ENCODE measurements around the gene SUGCT.
"Not testable (repeated sequence)": the region's sequence is repeated elsewhere in the genome, so short reads cannot be mapped to it uniquely, and the experiment has no call there.

Gene SUGCT

DNA sequence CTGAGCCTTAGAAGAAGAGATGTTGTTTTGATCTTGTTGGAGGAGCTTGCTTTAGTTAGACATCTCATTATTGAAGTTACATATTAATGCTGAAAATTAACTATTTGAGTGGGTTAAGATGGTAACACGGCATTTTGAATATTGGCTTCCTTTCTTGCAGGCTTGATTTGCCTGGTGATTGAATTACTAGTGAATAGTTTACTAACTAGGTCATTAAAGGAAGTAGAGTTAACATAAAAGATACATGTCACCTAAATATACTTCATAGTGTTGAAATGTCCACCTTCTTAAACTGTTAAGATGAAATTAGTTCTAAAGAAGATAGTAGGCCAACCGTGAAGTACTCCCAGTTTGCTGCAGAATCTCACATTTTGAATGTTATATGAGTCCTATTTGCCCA, 18.9 kb upstream of the SUGCT start:
- Mint-ChIP-seq H3K36me3 (ENCODE audit: low read depth) (peaks cover 55% of the 10 kb centered on the region), H3K9me3 (peaks cover 6% of the 10 kb centered on the region)
- TF ChIP-seq, protein P1, sequence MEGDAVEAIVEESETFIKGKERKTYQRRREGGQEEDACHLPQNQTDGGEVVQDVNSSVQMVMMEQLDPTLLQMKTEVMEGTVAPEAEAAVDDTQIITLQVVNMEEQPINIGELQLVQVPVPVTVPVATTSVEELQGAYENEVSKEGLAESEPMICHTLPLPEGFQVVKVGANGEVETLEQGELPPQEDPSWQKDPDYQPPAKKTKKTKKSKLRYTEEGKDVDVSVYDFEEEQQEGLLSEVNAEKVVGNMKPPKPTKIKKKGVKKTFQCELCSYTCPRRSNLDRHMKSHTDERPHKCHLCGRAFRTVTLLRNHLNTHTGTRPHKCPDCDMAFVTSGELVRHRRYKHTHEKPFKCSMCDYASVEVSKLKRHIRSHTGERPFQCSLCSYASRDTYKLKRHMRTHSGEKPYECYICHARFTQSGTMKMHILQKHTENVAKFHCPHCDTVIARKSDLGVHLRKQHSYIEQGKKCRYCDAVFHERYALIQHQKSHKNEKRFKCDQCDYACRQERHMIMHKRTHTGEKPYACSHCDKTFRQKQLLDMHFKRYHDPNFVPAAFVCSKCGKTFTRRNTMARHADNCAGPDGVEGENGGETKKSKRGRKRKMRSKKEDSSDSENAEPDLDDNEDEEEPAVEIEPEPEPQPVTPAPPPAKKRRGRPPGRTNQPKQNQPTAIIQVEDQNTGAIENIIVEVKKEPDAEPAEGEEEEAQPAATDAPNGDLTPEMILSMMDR (IDR thresholded peaks at IDR 0.05): no peak

DNA sequence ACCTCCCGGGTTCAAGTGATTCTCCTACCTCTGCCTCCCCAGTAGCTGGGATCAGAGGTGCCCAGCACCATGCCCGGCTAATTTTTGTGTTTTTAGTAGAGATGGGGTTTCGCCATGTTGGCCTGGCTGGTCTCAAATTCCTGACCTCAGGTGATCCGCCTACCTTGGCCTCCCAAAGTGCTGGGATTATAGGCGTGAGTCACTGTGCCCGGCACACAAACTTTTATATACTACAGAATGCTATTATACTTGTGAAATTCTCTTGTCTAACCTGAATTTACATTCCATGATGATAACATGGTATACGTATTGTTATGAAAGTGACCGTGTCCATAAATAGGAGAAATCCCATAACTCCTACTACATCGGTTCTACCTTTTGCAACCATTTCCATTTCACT, 17.6 kb upstream of the SUGCT start:
- H3K27ac Mint-ChIP-seq: not testable (repeated sequence)

More for the DNA sequence above, 18.9 kb upstream of the SUGCT start:
- no peak for DNase-seq
- no peak overlapping the region for H3K27ac Mint-ChIP-seq
- H3K27me3 Mint-ChIP-seq (ENCODE audit: low read depth, poor library complexity): no peaks in the 10 kb centered on the region
- H3K4me3 Mint-ChIP-seq: no peak overlapping the region
- peaks cover 6% of the 10 kb centered on the region for H3K4me1 Mint-ChIP-seq

DNA sequence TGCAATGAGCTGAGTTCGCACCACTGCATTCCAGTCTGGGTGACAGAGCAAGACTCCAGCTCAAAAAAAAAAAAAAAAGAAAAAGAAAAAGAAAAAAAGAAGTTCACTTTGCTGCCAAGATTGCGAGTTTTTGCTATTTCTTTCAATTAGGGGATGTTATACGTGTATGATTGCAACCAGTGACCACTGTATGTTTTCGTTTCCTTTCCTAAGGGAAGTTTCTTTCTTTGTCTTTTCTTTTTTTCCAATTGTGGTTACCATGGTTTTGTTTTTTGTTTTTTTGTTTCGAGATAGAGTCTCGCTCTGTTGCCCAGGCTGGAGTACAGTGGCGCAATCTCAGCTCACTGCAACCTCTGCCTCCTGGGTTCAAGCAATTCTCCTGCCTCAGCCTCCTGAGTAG, 16.6 kb upstream of the SUGCT start:
- H3K4me1 Mint-ChIP-seq; H3K9me3 Mint-ChIP-seq; H3K27ac Mint-ChIP-seq; H3K4me3 Mint-ChIP-seq; H3K27me3 Mint-ChIP-seq (ENCODE audit: low read depth, poor library complexity); DNase-seq: not testable (repeated sequence)
- peaks cover 50% of the 10 kb centered on the region for H3K36me3 Mint-ChIP-seq (ENCODE audit: low read depth)

More for the DNA sequence above, 17.6 kb upstream of the SUGCT start:
- H3K4me1 Mint-ChIP-seq; H3K9me3 Mint-ChIP-seq; H3K27me3 Mint-ChIP-seq (ENCODE audit: low read depth, poor library complexity); H3K4me3 Mint-ChIP-seq; DNase-seq: not testable (repeated sequence)
- peaks cover 56% of the 10 kb centered on the region for H3K36me3 Mint-ChIP-seq (ENCODE audit: low read depth)

DNA sequence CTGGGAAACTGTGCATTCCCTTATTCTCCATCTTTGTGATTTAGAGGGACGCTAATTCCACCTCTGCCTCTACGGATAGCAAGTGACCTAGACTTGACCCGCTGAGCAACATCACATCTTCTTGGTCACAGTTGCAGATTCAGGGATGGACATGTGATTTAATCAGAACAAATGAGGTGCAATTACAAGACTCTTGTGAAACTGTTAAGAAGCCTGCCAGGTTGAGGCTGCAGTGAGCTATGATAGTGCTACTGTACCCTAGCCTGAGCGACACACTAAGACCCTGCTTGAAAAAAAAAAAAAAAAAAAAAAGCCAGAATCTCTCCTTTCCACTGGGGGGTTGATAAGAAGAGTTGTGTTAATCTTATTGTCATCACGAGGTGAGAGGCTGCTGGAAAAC, 14.8 kb upstream of the SUGCT start:
- peak overlapping the region; percentile 86 for H3K27ac Mint-ChIP-seq
- H3K27me3 Mint-ChIP-seq (ENCODE audit: low read depth, poor library complexity): no peaks in the 10 kb centered on the region
- TF ChIP-seq, protein P1 (IDR thresholded peaks at IDR 0.05): no peak
- DNase-seq: no peak
- peaks cover 6% of the 10 kb centered on the region for H3K4me1 Mint-ChIP-seq
- H3K4me3 Mint-ChIP-seq: no peak overlapping the region
- no peaks in the 10 kb centered on the region for H3K9me3 Mint-ChIP-seq
- peaks cover 50% of the 10 kb centered on the region for H3K36me3 Mint-ChIP-seq (ENCODE audit: low read depth)

DNA sequence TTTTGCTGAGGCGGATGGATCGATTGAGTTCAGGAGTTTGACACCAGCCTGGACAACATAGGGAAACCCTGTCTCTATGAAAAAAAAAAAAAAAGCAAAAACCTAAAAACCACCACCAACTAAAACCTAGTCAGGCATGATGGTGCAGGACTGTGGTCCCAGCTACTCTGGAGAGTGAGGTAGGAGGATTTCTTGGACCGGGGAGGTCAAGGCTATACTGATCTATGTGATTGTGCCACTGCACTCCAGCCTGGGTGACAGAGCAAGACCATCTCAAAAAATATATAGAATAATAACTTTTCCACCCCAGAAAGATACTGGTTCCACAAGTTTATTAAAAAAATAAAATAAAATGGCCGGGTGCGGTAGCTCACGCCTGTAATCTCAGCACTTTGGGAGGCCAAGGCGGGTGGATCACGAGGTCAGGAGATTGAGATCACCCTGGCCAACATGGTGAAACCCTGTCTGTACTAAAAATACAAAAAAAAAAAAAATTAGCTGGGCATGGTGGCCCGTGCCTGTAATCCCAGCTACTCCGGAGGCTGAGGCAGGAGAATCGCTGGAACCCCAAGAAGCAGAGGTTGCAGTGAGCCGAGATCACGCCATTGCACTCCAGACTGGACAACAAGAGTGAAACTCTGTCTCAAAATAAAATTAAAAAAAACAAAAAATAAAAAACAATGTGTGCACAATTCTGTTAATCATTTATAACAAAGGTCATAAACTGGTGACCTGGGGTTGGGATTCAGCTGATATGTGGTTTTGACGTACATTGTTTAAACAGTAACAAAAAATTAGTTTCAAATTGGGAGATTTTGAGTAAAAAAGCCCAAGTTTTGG, 12.5 kb upstream of the SUGCT start:
- H3K36me3 Mint-ChIP-seq (ENCODE audit: low read depth): peaks cover 52% of the 10 kb centered on the region
- not testable (repeated sequence) for H3K4me1 Mint-ChIP-seq; H3K4me3 Mint-ChIP-seq; H3K9me3 Mint-ChIP-seq; H3K27ac Mint-ChIP-seq; DNase-seq; H3K27me3 Mint-ChIP-seq (ENCODE audit: low read depth, poor library complexity)

DNA sequence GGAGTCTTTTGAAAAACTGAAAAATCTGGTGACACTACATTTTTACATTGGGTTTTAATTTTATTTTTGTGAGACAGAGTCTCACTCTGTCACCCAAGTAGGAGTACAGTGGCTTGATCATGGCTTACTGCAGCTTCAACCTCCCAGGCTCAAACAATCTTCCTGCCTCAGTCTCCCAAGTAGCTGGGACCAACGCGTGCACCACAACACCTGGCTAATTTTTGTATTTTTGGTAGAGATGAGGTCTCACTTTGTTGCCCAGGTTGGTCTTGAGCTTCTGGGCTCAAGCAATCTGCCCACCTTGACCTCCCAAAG, 11.9 kb upstream of the SUGCT start:
- H3K27ac Mint-ChIP-seq: no peak overlapping the region
- no peaks in the 10 kb centered on the region for H3K9me3 Mint-ChIP-seq
- H3K36me3 Mint-ChIP-seq (ENCODE audit: low read depth): peaks cover 58% of the 10 kb centered on the region
- DNase-seq: no peak
- peaks cover 6% of the 10 kb centered on the region for H3K4me1 Mint-ChIP-seq
- H3K27me3 Mint-ChIP-seq (ENCODE audit: low read depth, poor library complexity): no peaks in the 10 kb centered on the region
- H3K4me3 Mint-ChIP-seq: no peak overlapping the region
- TF ChIP-seq, protein P1 (IDR thresholded peaks at IDR 0.05): no peak

DNA sequence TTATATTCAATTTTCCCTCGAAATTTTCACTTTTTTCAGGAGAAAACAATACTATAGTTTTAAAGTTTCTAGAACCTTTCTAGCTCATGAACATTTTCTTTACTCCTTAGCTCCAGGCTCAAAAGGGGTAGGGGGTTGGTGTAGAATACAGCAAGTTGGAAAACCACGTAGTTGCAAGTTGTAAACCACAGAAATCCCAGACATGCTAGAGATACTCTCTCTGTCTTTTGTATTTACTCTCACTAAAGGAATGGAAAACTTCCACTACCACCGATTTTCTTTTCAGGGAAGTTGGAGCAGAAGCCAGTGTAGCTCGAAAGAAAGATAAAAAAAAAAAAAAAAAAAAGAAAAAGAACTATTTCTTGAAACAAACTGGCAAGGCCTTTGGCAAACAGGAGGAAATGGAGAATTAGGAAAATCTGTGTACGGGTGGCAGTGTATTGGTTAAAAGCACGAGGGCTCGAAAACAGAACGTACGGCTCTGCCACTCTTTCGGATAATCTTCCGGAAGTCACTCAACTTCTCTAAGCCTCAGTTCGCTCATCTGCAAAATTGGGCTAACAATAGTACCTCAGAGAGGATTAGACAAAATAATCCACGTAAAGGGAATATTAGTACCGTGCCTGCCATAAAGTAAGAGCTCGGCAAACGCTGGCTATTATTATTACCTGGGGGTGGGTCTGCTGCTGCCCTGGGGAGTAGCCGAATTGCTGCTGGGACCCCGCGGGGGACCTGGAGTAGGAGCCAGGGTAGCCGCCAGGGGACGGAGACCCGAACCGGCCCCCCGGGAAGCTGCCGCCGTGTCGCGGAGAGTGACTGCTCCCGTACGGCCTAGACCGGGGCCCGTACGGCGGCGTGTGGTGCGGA, 1.0 kb upstream of the SUGCT start:
- H3K27me3 Mint-ChIP-seq (ENCODE audit: low read depth, poor library complexity): no peaks in the 10 kb centered on the region
- H3K4me1 Mint-ChIP-seq: peaks cover 19% of the 10 kb centered on the region
- peak; percentile 68 for DNase-seq
- H3K9me3 Mint-ChIP-seq: no peaks in the 10 kb centered on the region
- H3K27ac Mint-ChIP-seq: peak overlapping the region; percentile 74
- H3K36me3 Mint-ChIP-seq (ENCODE audit: low read depth): peaks cover 34% of the 10 kb centered on the region
- TF ChIP-seq, protein P1 (IDR thresholded peaks at IDR 0.05): no peak
- H3K4me3 Mint-ChIP-seq: peak overlapping the region; percentile 96
